Hematopoietic multipotent progenitor cell treated with erythropoietin and hydrocortisone succinate and interleukin-3 and kit ligand, for 17 days (in vitro differentiated cells): ENCODE results near the gene ENTPD6.

Experiments used
- DNase-seq: peaks from one replicate; pipeline ENCODE4 v3.0.0-alpha.2; 2015; ENCODE audit warnings: low spot score

The ENTPD6 gene

DNA sequence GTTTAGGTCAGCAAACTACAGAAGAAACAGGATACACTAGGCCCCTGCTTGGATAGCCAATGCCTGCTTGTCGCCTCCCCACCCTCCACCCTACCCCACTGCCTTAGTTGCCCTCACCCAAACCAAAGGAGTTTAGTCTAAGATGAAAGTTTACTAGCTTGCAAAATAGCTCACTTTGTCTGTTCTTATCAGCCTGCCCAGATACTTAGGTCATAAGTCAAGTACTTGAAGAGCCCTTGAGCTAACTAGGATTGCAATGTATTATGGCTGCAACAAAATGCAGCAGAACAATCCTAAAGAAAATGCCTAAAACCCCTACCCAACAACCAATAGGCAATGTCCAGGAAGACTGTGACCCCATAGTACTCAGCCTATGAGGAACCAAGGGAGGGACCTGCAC is 7.3 kb upstream of the ENTPD6 start:
- DNase-seq, result no peak

DNA sequence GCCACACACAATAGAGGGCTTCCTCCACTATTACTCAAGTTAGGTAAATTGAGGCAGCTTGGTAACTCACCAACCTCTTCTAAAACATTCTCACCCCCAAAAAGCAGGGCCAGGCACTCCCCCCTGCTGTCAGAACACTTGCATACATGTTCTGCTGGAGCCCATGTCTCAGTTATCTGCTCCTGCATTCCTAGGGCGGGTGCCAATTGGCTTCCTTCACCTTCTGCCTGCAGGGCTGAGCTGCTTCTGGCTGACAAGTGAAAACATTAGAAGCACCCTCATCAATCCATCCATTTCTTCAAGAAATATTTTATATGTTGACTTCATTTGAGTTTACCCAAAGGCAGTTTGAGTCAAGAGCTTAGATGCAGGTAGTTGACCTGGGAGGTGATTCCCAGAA is 4.5 kb upstream of the ENTPD6 start:
- peak; percentile 13 for DNase-seq

DNA sequence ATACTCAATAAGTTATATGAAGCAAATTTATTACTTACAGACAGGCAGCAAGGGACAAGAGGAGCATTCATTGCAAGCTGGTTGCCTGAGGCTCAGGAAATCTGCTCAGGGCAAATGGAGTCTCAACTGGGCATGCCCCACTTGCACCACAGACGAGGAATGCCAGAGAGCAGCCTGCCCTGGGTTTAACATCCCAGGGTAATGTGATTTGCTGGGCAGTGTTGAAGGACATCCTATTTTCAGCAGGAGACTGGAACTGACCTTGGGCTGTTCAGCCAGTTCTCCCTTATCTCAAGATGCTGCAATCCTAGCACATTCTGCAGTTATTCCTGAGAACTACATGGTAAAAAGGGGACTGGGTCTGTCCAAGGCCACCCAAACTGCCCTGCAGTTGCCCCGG is 3.8 kb upstream of the ENTPD6 start:
- DNase-seq, result no peak

GRCh38 chr20:25193843-25194242 is 1.7 kb upstream of the ENTPD6 start:
- DNase-seq, result no peak

DNA sequence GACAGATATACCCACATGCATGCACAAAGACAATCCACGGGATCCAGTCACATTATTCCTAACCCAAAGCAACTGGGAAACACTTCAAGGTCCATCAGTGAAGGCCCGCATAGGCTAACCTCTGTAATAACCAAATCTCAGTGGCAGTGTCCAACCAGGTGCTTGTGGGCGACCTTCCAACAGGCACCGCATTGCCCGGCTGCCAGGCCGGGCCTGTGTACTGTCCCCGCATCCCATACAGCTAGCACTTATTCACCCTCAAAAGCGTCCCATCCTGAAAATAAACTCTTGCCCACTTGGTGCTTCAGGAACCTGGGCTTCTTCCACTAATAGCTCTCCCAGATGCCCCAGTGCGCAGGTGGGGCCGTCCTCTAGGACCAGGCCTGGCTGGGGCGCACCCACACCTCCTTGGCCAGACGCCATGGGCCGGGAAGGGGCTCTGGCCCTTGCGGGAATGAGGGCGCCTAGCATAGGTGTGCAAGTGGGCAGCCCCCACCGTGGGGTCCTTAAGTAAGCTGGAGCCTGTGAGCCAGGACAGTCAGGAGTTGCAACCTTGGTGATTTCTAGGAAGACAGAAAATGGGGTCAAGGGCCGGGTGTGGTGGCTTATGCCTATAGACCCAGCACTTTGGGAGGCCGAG is 1.1 kb upstream of the ENTPD6 start:
- no peak for DNase-seq

GRCh38 chr20:25195962-25196785 is 662 bp downstream of the ENTPD6 start:
- DNase-seq, result no peak

- no peak for DNase-seq
Measured at GRCh38 chr20:25196786-25197120, 1.2 kb downstream of the ENTPD6 start.

DNA sequence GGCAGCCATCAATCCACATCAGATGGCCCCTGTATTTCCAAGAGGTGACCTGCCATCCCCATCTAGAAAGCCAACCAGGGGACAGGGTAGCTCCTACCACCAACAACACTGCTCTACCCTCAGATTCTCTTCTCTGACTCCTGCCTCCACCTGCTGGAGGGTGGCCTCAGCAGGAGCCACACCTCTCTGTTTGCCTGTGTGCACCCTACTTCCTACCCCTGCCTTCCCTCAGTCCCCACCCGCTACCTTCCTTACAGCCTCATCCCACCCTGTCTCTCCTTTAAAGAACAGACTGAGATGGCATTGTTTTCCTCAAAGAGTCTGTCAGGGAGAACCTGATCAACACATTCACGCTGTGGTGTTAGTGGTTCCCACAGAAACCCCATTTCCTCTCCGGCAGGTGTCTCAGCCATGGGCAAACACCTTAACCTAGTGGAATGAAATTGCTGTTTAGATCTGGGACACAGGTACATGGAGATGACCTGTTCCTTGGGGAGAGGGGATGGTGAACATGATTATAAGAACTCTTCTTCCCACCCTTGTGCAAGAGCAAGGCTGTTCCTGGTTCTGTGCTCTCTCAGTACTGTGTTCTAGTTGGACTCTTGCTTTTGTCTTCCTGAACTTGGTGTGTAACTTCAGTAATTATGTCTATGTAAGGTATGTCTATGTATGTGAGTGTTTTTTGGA is 1.8 kb downstream of the ENTPD6 start:
- DNase-seq, result no peak

DNA sequence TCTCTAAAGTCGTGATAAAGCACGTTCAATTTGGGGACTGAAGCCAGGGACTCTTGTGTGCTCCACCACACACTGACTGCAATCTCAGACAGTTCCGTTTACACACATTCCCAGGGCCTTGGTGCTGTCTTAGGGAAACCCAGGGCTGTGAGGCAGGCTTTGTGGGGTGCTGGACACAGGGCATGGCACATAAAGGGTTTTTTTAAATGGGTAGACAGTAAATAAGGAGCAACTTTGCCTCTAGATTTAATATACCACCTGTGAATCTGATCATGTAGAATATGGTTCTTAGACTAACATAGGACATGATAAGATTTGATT is 2.3 kb downstream of the ENTPD6 start:
- DNase-seq, result no peak

GRCh38 chr20:25198663-25199383 is 3.3 kb downstream of the ENTPD6 start:
- no peak for DNase-seq

DNA sequence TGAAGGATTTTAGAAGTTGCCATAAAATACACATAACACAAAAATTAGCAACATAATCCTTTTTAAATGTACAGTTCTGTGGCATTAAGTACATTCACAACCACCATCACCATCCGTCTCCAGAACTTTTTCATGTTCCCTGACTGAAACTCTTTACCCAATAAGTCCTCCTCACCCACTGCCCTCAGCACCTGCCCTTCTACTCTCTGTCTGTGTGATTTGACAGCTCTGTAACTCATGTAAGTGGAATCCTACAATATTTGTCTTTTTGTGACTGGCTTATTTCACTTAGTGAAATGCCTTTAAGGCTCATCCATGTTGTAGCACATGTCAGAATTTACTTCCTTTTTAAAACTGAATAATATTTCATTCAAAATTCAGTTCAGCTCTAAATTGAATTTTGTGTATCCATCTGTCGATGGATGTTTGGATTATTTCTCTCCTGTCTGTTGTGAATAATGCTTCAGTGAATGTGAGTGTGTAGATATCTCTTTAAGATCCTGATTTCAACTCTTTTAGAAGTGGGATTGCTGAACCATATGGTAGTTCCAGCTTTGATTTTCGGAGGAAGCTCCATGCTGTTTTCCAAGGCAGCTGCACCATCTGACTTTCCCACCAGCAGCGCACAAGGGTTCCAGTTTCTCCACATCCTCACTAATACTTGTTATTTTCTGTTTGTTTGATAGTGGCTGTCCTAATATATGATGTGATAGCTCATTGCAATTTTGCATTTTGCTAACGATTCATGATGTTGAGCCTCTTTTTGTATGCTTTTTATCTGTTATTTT is 4.2 kb downstream of the ENTPD6 start:
- no peak for DNase-seq

- DNase-seq, result no peak
Measured at GRCh38 chr20:25203089-25203488, 7.6 kb downstream of the ENTPD6 start.

- no peak for DNase-seq
Measured at GRCh38 chr20:25203871-25204320, 8.4 kb downstream of the ENTPD6 start.

DNA sequence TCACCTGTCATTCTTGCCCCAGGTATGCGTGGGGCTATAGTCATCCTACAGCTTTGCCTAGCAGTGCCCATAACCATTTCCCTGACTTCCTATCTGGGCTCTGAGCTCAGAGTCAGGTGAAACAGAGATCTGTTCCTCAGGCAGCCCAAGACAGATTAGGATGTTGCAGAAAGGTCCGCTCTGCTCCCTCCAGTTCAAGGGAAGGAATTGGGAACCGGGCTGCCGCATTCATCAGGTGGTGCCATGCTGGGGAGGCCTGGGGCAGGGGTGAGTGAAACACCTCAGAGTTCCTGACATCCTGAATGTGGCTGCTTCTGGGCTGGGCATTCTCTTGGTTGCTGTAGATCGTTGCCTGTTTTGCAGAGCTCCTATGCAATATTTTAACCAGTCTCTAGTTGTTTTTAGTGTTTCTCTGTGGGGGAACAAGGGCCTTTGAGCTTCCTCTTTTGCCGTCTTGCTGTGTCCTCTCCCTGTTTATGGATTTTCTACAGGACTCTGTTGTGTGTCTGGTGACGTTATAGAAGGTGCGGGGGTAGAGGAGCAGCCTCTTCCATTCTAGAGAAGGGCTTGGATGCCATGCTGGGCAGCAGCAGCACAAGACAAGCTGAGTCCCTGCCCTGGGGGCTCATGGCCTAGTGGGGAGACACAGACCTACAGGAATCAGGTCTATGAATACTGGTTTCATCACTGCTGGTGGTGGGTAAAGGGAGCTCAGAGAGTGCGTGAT is 9.2 kb downstream of the ENTPD6 start:
- DNase-seq, result no peak

- DNase-seq, result no peak
Measured at GRCh38 chr20:25205277-25206062, 10.0 kb downstream of the ENTPD6 start.

DNA sequence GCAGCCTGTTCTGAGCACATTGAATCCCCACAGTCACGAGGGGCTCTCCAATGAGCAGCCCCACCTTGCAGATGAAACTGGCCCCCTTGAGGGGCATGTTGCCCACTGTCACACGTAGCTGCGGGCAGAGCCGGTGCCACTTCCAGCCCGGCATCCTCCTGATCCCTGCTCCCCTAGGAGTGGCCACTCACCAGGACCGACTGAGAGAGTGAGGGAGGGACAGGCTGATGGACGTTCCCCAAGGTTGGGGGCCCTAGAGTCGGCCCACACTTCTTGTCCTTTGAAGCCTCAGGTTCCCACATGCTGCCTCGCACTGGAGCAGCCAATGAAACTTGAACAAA is 10.5 kb downstream of the ENTPD6 start:
- no peak for DNase-seq

- no peak for DNase-seq
Measured at GRCh38 chr20:25206548-25206947, 11.0 kb downstream of the ENTPD6 start.

DNA sequence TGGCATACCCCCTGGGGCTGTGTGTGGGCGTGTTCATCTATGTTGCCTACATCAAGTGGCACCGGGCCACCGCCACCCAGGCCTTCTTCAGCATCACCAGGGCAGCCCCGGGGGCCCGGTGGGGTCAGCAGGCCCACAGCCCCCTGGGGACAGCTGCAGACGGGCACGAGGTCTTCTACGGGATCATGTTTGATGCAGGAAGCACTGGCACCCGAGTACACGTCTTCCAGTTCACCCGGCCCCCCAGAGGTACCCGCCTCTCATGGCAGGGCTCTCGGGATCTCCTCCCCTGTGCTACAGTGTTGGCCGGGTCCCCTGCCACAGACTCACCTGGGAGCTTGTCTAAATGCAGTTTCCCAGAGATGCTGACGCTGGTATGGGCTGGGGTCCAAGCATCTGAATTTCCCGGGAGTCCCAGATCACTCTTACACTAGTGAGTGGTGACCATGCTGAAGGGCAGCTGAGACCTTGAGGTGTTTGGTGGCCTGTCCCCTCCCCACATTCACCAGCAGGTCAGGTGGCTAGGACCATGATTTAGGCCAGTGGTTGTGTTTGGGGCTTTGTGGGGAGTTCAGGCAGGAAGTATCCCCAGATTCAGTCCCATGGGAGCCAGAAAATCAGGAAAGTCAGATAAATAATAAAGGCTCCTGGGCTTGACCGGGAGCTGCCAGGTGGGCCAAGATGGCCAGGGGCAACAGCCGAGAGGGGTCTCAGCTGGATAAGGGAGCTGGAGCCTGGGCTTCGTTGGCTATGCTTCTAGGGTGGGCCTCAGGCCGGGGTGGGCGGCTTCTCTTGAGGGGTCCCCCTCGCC is 11.8 kb downstream of the ENTPD6 start:
- DNase-seq, result no peak

- no peak for DNase-seq
Measured at GRCh38 chr20:25207960-25208534, 12.5 kb downstream of the ENTPD6 start.
